Left renal cortex interstitium (tissue), 4 donors: ENCODE measurements around the gene PRICKLE2. TPM values are rescaled to one million over a fixed set of nuclear protein-coding genes. Genes with fewer than 3 reads are reported as not detected.

ENCODE experiments used
- DNase-seq, 4 donors: peaks; one replicate each; pipeline ENCODE4 v3.0.0-alpha.2; 2013; ENCODE audit warnings: low read depth in 4 of 4, low spot score in 2 of 4, missing footprints in 1 of 4
- polyA plus RNA-seq, 4 donors: library from polyadenylated mRNA; unstranded; fragments of 120-200 nt; gene quantifications; one replicate each; pipeline ENCODE4 v1.2.1, GENCODE V29; 2013; ENCODE audit not compliant: insufficient read length in 4 of 4

Gene PRICKLE2
- polyA plus RNA-seq, 4 donors: 16.5 to 24.1 (median 19.8) TPM

DNA sequence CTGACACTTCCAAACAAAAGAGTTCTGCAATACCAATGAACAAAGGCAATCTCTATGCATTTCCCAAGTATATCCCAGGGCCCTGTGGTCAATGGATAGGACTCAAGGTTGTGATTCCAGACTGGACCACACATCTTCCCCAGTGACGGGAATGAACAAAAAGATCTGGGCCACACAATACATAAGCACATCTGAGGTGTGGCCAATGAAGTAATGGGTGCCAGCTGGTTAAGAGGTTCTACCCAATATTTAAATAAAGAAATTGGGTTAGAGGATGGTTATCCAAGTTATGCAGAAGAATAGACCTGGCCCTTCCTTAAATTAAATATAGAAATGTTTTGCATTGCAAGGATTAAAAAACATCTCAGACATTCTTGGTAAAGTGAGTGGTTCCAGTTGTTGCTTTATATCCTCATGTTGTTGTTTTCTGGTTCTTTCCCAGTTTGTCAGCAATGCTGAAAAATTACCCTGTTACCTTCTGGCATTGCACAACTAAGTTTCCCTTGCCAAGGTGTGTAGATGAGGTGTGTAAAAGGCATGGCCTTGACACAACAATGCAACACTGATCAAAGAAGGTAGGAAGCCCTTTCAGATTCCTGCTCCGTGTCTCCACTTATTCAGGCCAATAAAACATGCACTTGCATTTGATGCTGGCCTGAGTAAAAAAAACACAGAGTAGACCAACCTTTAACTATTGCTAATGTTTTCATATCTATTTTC is 86.5 kb downstream of the PRICKLE2 start:
- DNase-seq: no peak

DNA sequence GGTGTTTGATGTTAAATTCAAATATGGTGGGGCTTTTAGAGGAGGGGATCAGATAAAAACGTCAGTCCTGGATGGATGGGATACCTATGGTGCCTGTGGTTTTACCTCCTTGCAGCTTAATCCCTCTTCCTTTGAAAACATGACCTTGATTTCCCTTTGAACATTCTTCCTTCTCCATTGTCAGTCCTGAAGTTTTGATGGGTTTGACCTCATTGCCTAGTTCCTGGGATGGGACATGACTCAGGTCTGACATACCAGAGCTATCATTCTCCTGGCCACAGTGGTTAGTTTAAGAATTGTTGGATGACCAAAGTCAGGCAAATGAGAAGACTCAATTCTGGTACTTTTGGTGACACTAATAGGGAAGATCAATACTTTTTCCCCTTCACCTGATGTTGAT is 87.2 kb downstream of the PRICKLE2 start:
- DNase-seq: no peak

DNA sequence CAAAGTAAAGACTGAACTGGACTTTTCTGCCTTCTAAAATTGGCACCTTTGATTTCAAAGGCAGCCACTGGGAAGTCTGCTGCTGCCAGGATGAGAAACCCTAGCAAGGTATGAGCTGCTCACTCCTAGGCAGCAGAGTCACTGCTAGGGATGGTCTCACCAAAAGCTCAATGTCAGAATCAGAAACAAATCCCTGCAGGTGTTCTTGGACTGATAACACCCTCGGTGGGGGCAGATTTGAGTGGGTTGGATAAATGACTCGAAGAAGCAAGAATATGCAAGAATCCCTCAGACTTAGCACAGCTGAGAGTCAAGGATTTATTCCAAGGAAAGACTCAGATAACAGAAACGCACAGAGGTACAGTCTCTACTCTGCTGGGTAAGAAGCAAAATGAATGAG is 90.4 kb downstream of the PRICKLE2 start:
- no peak for DNase-seq

DNA sequence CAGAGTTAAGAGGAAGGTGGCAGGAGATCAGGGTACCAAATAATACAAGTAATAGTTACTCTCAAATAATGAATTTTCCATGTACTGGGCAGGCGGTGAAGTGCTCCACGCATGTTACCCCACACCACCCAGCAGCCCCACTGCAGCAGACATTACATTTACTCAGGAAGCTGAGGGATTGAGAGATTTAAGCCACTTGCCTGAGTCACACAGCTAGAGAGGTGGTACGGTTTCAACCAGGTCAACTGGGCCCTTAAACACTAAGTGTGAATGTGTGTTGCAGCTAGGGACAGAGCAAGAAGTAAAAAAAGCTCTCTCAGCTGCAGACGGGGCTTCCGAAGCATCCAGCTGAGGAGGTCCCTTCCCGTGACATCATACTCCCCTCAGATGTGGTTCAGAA is 91.3 kb downstream of the PRICKLE2 start:
- no peak for DNase-seq

DNA sequence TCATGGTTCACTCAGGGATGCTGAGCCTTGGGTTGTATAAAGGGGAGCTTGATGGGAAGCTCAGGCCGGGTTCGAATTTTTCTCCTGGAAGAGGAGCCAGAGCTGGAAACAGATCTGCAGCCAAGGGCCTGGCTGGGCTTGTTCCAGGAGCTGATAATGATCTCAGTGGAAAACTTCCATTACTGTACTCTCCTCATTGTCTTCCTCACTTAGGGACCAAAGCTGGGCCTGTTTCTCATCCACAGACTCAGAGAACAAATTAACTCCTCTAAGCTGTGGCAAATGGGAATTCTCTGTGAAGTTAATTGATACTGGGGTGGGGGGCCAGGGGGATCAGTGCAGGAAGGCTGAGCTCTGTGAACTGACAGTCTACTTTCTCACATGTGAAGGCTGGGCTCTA is 92.0 kb downstream of the PRICKLE2 start:
- DNase-seq: no peak

DNA sequence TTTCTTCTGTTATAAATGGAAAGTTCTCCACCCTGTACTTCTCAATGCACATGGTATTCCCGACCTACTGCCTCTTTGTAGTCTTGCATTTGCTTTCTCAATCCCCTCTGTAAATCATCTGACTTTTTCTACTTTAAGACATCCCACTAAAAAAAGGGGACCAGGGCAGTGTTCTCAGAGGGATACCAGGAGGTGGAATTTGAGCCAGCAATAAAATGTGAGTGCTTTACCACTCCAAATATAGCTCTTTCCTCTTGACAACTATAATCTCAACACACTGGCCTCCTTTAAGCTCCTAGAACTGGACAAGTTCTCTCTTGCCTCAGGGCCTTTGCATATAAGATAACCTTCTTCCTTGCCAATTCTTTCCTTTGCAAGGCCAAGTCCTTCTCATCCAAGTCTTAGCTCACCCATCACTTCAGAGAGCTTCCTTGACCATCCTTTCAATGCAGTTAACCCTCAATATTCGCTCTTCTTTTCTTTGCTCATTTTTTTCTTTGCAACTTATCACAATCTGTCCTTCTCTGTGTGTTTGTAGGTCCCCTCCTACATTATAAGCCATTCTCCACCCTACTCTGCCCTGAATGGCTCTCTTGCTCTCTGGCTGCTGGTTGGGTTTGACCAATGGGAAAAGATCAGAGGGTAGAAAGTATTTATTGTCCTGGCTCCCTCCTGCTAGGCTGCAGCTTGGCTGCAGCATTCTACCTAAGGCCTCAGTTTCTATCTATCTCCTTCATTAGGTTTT is 93.4 kb downstream of the PRICKLE2 start:
- DNase-seq: no peak

DNA sequence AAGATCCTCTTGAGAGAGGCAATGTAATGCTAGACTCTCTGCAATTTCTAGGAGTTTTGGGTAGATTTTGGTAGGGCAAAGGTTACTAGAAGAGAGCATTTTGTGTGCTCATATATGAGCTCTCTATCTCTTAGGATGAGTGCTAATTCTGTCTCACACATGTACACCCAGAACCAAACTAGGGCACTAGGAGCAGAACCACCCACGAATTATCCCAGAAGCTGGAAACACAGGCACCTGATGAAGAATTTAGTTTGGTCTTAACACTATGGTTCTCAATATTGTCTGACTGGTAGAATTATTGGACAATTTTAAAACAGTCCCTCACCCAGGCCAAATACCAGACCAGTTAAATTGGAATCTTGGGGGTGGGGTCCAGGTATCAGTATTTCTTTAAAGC is 94.8 kb downstream of the PRICKLE2 start:
- DNase-seq: no peak

DNA sequence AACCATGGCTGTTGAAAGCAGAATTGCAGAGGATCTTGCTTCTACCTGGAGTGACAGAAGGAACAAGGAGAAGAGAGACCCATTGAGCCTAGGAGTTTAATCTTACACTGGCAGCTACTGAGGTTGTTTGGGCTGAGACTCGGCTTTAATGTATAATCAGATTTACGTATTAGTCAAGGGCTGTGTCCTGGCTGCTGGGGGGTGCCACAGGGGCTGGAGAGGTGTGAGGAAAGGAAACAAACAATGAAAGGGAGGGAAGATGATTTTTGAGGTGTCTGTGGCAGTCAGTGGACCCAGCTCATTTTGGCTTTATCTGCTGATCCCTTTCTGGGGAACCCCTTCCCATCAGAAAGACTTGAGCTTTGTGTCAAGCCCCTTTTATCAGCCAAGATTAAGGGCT is 95.7 kb downstream of the PRICKLE2 start:
- DNase-seq: no peak

DNA sequence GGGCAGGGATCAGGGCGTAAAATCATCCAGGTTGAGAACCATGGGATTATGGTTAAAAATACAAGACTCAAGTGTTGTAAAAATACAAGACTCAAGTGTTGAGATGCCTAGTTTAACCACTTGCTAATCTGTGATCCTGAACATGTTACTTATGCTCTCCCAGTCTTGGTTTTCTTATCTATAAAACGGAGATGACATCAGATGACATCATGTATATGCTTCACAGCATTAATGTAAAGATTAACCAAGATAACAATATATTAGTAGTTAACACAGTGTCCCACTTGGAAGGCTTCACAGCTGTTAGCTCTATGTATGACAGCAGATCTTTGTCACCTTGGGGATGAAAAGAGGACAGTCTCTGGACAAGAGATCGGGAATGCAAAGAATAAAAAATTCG is 96.2 kb downstream of the PRICKLE2 start:
- no peak for DNase-seq

DNA sequence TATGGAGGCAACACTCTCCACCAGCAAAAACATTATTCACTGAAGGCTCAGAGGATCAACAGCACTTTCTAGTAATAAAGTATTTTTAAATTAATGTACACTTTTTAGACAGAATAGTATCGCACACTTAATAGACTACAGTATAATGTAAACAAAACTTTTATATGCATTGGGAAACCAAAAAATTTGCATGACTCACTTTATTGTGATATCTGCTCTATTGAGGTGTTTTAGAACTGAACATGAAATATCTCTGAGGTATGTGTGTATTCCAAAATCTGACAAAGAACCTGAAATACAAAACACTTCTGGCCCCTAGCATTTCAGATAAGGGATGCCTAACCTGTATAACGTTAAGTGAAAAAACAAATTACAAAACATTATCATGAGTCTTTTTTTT is 99.7 kb downstream of the PRICKLE2 start:
- no peak for DNase-seq

DNA sequence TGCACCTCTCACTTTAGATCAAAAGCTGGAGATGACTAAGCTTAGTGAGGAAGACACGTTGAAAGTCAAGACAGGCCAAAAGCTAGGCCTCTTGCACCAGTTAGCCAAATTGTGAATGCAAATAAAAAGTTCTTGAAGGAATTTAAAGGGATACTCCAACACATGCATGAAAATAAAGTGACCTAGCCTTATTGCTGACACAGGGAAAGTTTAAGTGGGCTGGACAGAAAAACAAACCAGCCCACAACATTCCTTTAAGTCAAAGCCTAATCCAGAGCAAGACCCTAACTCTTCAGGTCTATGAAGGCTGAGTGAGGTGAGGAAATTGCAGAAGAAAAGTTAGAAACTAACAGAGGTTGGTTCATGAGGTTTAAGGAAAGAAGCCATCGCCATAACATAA is 101.3 kb downstream of the PRICKLE2 start:
- DNase-seq: no peak

DNA sequence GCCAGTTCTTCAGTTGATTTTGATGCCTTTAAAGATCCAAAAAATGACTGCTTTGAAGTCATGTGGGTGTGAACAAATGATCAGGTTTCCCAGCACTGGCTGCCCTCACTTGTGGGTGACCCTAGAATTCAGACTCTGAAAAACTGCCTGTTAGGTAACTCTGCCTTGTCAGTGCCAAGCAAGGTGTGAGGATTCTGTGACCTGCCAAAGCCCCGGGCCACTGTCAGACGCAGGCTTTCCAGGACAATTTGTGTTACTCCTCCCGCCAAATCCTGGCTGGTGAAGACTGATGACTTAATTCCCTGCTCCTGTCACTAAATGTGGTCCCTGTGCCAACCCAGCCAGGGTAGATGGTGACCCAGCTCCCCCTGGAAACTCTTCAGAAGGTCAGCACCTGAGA is 102.8 kb downstream of the PRICKLE2 start:
- DNase-seq: no peak

DNA sequence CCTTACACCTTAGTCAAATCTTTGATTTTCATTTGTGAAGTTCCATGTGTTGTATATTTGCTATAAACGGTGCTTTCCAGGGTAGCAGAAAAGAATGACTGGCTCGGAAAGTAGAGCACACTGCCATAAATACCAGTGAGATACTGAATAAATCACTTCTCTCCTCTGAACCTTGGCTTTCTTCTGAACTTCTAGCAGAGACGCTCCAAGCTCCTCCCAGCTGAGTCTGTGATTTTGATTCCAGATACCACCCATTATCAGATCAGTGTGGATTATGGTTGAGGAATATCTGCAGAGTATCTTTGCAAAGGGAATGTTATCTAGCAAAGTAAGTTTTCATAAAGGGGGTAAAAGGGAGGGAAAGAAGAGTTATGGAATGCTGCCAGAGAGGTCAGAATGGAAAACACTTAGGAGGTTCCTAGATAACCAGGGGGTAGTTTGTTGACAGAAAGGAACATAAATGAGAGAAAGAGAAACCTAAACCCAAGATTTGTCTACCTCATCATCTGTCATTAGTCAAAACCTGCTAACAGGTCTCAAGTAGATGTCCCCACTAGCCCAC is 103.4 kb downstream of the PRICKLE2 start:
- DNase-seq: no peak

DNA sequence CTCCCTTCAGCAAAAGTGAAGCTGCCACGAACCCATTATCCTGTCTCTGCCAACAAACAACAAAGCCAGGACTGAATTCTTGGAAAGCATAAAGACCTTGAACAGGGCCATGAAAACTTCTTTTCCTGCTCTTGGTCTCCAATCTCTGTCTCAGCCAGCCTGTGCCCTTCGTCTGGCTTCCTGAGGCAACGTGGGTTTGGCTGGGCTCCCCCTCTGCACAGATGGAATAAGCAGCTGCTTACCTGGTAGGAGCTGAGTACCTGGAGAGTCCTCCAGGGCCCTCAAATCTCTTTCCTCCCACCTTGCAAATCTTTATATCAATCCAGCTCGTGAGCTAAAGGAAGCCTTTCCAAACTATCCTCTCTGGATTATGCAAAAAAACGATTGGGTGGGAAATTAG is 104.4 kb downstream of the PRICKLE2 start:
- DNase-seq: no peak

DNA sequence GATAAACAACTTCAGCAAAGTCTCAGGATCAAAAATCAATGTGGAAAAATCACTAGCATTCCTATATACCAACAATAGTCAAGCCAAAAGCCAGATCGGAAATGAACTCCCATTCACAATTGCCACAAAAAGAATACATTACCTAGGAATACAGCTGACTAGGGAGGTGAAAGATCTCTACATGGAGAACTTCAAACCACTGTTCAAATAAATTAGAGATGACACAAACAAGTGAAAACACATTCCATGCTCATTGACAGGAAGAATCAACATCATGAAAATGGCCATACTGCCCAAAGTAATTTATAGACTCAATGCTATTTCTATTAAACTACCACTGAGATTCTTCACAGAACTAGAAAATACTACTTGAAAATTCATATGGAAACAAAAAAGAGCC is 107.8 kb downstream of the PRICKLE2 start:
- no peak for DNase-seq

DNA sequence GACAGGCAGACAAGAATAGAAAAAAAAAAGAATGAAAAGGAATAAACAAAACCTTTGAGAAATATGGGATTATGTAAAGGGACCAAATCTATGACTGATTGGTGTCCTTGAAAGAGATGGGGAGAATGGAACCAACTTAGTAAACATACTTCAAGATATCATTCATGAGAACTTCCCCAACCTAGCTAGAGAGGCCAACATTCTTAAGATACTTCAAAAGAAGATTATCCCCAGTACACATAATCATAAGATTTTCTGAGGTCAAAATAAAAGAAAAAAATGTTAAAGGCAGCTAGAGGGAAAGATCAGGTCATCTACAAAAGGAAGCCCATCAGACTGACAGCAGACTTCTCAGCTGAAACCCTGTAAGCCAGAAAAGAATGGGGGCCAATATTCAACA is 110.6 kb downstream of the PRICKLE2 start:
- no peak for DNase-seq

DNA sequence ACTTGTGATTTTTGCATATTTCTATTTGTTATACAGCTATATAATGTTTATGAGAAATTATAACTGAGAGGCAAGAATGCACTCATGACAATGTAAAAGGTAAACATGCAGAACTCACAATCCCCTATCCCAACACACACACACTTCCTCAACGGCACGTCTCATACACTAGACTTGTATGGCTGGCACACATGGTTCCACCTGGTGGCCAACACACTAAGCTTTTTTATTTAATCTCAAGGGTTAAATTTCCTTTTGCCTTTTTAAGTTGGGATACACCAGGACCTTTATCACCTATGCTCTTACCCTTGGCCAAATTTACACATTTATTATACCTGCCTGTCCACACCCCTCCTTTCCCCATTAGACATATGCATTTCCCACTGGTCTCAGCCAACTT is 113.4 kb downstream of the PRICKLE2 start:
- no peak for DNase-seq

DNA sequence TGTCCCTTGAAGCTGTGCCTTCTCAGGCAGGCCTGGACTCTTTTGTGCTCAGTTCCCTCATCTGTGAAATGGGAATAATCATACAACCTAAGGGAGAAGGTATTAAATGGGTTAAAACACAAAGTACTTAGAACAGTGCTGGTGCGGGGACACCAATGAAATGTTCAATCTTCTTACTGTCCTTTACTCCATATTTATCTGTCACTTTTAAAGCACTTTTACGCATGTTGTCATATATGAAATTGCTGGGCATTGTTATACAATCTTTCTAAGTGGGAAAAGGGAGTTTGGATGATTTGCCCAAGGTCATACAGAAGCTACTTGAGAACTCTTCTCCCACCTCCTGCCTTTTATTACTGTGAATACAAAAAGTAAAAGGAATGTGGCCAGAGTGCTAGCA is 114.2 kb downstream of the PRICKLE2 start:
- DNase-seq: no peak

DNA sequence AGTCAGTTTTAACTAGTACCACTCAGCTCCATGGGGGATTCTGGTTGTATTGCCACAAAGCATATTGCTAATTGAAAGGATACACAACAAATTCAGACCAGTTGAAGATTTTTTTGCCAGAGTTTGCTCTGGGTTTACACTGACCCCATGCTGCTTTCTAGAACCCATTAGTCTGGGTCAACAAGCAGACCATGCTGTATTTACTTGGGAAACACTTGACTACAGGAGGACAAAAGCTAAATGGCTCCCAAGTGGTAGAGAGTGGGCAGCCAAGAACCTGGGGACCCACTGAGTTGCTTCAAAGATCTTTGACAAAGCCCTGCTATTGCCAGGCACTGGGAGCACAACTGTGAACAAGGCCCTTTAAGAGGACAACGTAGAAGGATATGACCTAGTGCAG is 115.2 kb downstream of the PRICKLE2 start:
- DNase-seq: no peak

DNA sequence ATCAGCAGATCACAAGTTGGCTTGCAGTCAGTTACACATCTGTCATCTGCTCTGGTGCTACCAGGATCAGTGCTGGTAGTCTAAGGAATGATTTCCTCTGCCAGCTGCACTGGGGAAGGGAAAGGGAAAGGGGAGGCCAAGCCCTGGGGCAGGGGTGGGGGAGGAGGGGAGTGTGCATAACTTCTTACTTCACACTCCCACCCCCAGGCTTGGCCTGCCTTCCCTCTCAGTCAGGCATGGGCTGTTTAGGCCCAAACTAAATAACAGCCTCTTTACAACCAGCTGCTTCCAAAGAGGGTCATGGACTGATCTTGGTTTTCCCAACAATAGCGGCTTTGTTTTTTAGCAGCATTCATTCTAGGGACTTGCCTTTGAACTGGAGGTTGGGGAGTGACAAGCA is 115.8 kb downstream of the PRICKLE2 start:
- DNase-seq: no peak

DNA sequence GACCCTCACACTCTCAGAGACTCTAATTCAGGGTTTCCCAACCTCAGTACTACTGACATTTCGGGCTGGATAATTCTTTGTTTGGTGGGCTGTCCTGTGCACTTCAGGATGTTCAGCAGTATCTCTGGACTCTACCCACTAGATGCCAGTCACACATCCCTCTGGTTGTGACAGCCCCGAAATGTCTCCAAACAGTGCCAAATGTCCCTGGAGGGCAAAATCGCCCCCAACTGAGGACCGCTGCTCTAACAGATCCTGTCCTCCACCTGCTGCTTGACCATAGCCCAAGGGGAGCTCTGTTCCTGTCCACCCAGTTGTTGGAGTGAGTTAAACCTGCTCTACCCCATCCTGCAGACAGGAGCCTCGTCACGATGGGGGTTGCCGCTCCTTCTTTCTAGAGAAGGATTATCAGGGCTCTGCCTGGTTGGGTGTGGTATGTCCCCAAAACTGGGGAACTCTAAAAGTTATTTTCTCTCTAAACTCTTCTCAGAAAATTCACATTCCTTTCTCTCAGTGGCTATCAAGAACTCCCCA is 116.4 kb downstream of the PRICKLE2 start:
- DNase-seq: no peak

DNA sequence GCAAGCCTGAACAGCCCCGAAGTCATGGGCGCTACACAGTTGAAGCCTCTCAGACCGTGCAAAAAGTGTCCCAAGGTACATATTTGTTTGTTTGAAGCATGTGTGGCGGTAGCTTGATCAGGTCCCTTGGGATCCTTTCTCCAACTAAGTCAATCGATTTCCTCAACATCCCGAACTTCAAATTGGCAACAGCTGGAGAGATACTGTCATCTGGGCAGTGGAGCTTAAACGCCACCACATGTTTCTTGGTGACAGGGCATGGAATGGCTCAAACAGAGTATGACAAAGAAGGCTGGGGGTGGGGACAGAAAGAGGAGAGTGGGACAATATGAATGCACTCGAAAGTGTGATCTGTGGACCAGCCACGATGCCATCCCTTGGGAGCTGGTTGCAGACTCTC is 117.0 kb downstream of the PRICKLE2 start:
- DNase-seq: no peak
